ENCODE measurements around the gene SLC29A2.

The SLC29A2 gene

DNA sequence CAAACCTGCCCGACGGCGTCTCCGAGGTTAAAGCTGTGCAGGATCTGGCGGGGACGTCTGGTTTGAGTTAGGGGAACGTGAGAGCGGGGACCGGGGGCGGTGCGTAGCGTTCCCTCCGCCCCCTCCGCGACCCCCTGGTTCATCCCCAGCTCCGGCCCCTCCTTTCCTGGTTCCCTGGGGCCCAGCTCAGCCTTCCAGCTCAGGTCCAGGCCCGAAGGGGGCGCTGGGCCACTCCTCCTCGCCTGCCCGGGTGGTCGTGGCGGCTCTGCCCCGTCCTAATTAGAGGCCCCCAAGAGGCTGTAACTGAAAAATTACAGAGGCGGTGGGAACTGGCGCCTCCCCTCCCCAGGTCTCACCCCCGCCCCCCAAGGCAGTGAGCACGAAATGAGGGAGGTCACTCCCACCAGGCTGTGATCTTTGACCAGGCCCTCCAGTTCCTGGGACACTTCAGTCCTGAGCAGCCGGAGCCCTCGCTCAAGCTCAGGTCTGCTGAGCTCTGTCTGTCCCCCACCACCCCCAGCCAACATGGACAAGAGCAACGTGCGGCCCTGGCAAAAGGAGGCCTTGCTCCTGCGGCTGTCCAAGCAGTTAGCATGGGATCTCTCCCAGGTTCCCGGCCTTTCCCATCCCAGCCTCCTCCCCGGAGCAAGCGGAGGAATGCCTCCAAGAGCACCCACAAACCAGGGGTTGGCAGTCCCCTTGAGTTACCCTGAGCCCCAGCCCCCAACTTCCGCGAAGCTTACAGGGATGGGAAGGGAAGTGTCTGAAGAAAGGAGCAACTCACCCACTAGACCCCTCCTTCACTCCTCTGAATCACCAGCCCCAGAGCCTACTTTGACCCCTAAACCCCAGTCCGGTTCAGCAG, 58.0 kb downstream of the SLC29A2 start (continued):
- TF ChIP-seq, protein P1, sequence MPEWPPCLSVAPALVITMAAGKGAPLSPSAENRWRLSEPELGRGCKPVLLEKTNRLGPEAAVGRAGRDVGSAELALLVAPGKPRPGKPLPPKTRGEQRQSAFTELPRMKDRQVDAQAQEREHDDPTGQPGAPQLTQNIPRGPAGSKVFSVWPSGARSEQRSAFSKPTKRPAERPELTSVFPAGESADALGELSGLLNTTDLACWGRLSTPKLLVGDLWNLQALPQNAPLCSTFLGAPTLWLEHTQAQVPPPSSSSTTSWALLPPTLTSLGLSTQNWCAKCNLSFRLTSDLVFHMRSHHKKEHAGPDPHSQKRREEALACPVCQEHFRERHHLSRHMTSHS (tag by site-specific recombination; IDR thresholded peaks at IDR 0.05) = no peak

DNA sequence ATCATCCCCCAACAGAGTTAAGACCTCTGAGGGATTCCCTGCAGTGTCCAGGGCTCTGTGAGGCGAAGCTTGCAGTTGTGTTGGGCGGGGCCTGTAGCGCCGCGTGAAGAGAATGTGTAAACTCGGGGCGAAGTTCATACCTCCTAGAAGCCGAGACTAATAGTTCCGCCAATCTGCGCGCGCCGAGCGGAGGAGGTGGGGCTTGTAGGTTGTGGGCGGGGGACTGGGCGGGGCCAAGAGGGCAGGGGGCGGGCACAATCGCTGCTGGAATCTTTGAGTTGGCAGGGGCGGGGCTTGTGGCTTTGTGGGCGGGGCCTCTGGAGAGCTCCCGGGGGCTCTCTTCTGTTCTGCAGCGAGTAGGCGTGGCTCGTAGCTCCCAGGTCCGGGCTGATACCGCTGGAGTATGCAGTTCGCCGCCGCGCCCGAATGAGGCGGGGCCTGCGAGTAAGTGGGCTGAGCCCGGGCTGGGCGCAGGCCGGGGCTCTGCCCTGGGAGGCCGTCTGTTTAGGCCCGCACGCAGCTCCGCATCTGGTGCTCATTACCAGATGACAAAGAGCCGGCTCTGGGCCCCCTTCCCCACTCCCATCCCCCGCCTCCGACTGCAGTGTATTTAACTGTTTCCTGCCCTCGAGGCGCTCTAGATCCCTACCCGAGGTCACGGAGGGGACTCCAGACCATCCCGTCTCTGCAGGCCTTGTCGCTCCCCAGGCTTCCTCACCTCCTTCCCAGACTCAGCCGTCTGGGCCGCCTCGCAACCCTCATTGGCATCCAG, 58.8 kb downstream of the SLC29A2 start:
- ChIA-PET POLR2A (interaction anchor here (0.5 to 2.2 kb wide), 22 partner anchors 9 to 806 kb away, joined by 3 to 32 read pairs (median 4); partner anchors contain the start of genes BRMS1, FIBP, KDM2A and MRPL11), CTCF (interaction anchor here (0.5 to 3.4 kb wide), 31 partner anchors 9 to 424 kb away, joined by 3 to 29 read pairs (median 5); partner anchors contain the start of genes B4GAT1, BRMS1 and RIN1)
- Histone ChIP-seq H3K9me3 (ENCODE audit: control insufficient read depth, insufficient read depth, low read depth, low read length) (no peaks in the 10 kb centered on the region), H3K27ac (ENCODE audit: extremely low read depth, low read depth, low read length) (peak overlapping the region; percentile 41; the same call in 1 of the 2 replicates), H3K36me3 (ENCODE audit: control insufficient read depth in 2 of 2, insufficient read depth in 1 of 2, low read length in 2 of 2) (no peaks in the 10 kb centered on the region), H3K4me3 (ENCODE audit: low read depth, low read length) (peak overlapping the region; percentile 46), H3K4me1 (ENCODE audit: control insufficient read depth, insufficient read depth, low read length) (no peaks in the 10 kb centered on the region)
- TF ChIP-seq ZNF138 (tag by site-specific recombination; IDR thresholded peaks at IDR 0.05; ENCODE audit: borderline replicate concordance) = no peak
- TF ChIP-seq GLIS1 (tag by site-specific recombination; IDR thresholded peaks at IDR 0.05) = peak; percentile 51
- TF ChIP-seq, protein P2, sequence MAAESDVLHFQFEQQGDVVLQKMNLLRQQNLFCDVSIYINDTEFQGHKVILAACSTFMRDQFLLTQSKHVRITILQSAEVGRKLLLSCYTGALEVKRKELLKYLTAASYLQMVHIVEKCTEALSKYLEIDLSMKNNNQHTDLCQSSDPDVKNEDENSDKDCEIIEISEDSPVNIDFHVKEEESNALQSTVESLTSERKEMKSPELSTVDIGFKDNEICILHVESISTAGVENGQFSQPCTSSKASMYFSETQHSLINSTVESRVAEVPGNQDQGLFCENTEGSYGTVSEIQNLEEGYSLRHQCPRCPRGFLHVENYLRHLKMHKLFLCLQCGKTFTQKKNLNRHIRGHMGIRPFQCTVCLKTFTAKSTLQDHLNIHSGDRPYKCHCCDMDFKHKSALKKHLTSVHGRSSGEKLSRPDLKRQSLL (tag by site-specific recombination; IDR thresholded peaks at IDR 0.05) = peak; percentile 63; the same call in 1 of the 2 replicates
- peak; percentile 53 for TF ChIP-seq ZNF335 (tag by site-specific recombination; conservative IDR thresholded peaks at IDR 0.05)
- no peak for TF ChIP-seq ZNF391 (tag by site-specific recombination; IDR thresholded peaks at IDR 0.05; ENCODE audit: borderline replicate concordance, low read depth)
- no peak for TF ChIP-seq ZNF184 (tag by site-specific recombination; IDR thresholded peaks at IDR 0.05)
- peak; percentile 41; the same call in 1 of the 2 replicates for TF ChIP-seq ZBTB20 (tag by site-specific recombination; IDR thresholded peaks at IDR 0.05)
- TF ChIP-seq, protein P3, sequence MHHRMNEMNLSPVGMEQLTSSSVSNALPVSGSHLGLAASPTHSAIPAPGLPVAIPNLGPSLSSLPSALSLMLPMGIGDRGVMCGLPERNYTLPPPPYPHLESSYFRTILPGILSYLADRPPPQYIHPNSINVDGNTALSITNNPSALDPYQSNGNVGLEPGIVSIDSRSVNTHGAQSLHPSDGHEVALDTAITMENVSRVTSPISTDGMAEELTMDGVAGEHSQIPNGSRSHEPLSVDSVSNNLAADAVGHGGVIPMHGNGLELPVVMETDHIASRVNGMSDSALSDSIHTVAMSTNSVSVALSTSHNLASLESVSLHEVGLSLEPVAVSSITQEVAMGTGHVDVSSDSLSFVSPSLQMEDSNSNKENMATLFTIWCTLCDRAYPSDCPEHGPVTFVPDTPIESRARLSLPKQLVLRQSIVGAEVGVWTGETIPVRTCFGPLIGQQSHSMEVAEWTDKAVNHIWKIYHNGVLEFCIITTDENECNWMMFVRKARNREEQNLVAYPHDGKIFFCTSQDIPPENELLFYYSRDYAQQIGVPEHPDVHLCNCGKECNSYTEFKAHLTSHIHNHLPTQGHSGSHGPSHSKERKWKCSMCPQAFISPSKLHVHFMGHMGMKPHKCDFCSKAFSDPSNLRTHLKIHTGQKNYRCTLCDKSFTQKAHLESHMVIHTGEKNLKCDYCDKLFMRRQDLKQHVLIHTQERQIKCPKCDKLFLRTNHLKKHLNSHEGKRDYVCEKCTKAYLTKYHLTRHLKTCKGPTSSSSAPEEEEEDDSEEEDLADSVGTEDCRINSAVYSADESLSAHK (tag by site-specific recombination; IDR thresholded peaks at IDR 0.05) = peak; percentile 58; the same call in 1 of the 2 replicates
- TF ChIP-seq, protein P4, sequence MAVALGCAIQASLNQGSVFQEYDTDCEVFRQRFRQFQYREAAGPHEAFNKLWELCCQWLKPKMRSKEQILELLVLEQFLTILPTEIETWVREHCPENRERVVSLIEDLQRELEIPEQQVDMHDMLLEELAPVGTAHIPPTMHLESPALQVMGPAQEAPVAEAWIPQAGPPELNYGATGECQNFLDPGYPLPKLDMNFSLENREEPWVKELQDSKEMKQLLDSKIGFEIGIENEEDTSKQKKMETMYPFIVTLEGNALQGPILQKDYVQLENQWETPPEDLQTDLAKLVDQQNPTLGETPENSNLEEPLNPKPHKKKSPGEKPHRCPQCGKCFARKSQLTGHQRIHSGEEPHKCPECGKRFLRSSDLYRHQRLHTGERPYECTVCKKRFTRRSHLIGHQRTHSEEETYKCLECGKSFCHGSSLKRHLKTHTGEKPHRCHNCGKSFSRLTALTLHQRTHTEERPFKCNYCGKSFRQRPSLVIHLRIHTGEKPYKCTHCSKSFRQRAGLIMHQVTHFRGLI (tag by site-specific recombination; IDR thresholded peaks at IDR 0.05) = peak; percentile 85
- TF ChIP-seq ZBTB8A (tag by site-specific recombination; IDR thresholded peaks at IDR 0.05) = peak; percentile 98
- no peak for TF ChIP-seq ZNF311 (tag by site-specific recombination; IDR thresholded peaks at IDR 0.05; ENCODE audit: borderline replicate concordance)
- TF ChIP-seq ZNF114 (tag by site-specific recombination; IDR thresholded peaks at IDR 0.05) = no peak
- TF ChIP-seq ZNF398 (tag by site-specific recombination; IDR thresholded peaks at IDR 0.05) = 0 out of 2 replicates have a peak, but pooled peaks have one; percentile 12
- no peak for TF ChIP-seq ZNF112 (tag by site-specific recombination; IDR thresholded peaks at IDR 0.05)
- TF ChIP-seq SP3 (tag by site-specific recombination; IDR thresholded peaks at IDR 0.05) = peak; percentile 9; the same call in 1 of the 2 replicates
- no peak for TF ChIP-seq ZNF362 (tag by site-specific recombination; IDR thresholded peaks at IDR 0.05)
- peak; percentile 53; the same call in 1 of the 2 replicates for TF ChIP-seq ZNF600 (tag by site-specific recombination; IDR thresholded peaks at IDR 0.05)
- peak; percentile 27 for TF ChIP-seq SP2 (tag by site-specific recombination; IDR thresholded peaks at IDR 0.05)
- TF ChIP-seq PATZ1 (tag by site-specific recombination; IDR thresholded peaks at IDR 0.05) = peak; percentile 25

All from HEK293 (cell line).